GM10266 (cell line): ENCODE data around the gene MYH13.

Source experiments
- DNase-seq: peaks from one replicate; pipeline ENCODE4 v3.0.0; 2012; ENCODE audit errors: extremely low spot score
- CTCF ChIP-seq: IDR thresholded peaks from 2 replicates; pipeline ENCODE4 v1.5.1; 2012; ENCODE audit warnings: mild to moderate bottlenecking, low read depth; ENCODE audit not compliant: control insufficient read depth, insufficient read depth; ENCODE audit errors: missing control alignments

MYH13 gene

GRCh38 chr17:10318535-10318934 is 54.3 kb downstream of the MYH13 start:
- no peak for DNase-seq
- no peak for TF ChIP-seq CTCF

- no peak for DNase-seq
- TF ChIP-seq CTCF: no peak
These were observed 55.3 kb downstream of the MYH13 start for GRCh38 chr17:10317543-10317834.

- TF ChIP-seq CTCF: peak; percentile 75
- peak; percentile 48 for DNase-seq
These were observed 55.8 kb downstream of the MYH13 start for GRCh38 chr17:10316801-10317542.

- DNase-seq: no peak
- TF ChIP-seq CTCF: no peak
These were observed 58.5 kb downstream of the MYH13 start for GRCh38 chr17:10314329-10314728.

GRCh38 chr17:10313037-10313672 is 59.7 kb downstream of the MYH13 start:
- DNase-seq: no peak
- no peak for TF ChIP-seq CTCF

- DNase-seq: no peak
- TF ChIP-seq CTCF: no peak
These were observed 61.7 kb downstream of the MYH13 start for GRCh38 chr17:10311131-10311530.

GRCh38 chr17:10309003-10309974 is 63.5 kb downstream of the MYH13 start:
- DNase-seq: no peak
- no peak for TF ChIP-seq CTCF
